Measurements from ENCODE around the gene TSPEAR. TPM values are rescaled to one million over a fixed set of nuclear protein-coding genes. Genes with fewer than 3 reads are reported as not detected.
"Not testable (repeated sequence)": the region's sequence is repeated elsewhere in the genome, so short reads cannot be mapped to it uniquely, and the experiment has no call there.

Gene TSPEAR
- total RNA-seq, 4 donors from 2014 or later = under 0.01 to 0.23 TPM; not detected in 2

DNA sequence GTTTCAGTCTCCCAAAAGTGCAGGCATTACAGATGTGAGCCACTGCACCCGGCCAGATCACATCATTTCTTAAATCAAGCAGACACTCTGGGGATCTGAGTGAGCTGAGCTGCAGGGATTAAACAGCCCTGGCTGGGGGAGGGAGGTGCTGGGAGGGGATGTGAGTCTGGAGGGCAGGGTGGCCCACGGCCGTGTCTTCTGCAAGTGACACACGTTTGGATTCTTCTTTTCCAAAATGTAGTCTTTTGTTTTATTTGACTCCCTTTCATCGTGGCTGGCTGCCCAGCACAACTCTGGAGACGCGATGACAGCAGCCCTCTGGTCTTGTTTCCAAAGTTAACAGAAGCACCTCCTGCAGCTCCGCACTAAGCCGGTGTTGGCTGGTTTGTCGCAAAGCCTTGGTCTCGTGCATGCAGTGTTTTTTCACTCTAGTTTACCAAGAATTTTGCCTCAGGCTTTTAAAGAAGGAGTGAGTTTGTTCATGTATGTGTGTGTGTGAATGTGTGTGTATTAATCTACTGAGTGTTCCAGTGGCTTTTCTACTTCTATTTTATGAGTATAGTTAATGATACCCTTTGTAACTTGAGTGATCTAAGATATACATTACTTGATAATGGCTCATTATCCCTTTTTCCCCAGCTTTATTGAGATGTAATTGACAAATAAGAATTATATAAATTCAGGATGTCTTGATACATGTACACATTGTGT is 128.1 kb downstream of the TSPEAR start:
- peak; percentile 80 for DNase-seq (ENCODE audit: extremely low spot score)

GRCh38 chr21:44582055-44582454 is 129.3 kb downstream of the TSPEAR start:
- DNase-seq (ENCODE audit: extremely low spot score) = no peak
- intact Hi-C loops (cut with DNase I) = no loop called here
- Histone ChIP-seq H3K9me3 (peaks cover 0 to 29% (median 10%) of the 10 kb centered on the region in 4 donors), H3K27ac (replicated peaks in 1 of 4) (no peak overlapping the region), H3K36me3 (no peaks in the 10 kb centered on the region), H3K4me1 (peaks cover 0 to 16% (median 5%) of the 10 kb centered on the region in 4 donors), H3K4me3 (no peak overlapping the region), H3K27me3 (peaks cover 0 to 33% (median 0%) of the 10 kb centered on the region in 4 donors)
- no peak for TF ChIP-seq POLR2AphosphoS5 (IDR thresholded peaks at IDR 0.05)
- TF ChIP-seq, protein P1, sequence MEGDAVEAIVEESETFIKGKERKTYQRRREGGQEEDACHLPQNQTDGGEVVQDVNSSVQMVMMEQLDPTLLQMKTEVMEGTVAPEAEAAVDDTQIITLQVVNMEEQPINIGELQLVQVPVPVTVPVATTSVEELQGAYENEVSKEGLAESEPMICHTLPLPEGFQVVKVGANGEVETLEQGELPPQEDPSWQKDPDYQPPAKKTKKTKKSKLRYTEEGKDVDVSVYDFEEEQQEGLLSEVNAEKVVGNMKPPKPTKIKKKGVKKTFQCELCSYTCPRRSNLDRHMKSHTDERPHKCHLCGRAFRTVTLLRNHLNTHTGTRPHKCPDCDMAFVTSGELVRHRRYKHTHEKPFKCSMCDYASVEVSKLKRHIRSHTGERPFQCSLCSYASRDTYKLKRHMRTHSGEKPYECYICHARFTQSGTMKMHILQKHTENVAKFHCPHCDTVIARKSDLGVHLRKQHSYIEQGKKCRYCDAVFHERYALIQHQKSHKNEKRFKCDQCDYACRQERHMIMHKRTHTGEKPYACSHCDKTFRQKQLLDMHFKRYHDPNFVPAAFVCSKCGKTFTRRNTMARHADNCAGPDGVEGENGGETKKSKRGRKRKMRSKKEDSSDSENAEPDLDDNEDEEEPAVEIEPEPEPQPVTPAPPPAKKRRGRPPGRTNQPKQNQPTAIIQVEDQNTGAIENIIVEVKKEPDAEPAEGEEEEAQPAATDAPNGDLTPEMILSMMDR (IDR thresholded peaks at IDR 0.05) = no peak
- no peak for TF ChIP-seq EP300 (IDR thresholded peaks at IDR 0.05)
- no peak for TF ChIP-seq POLR2A (IDR thresholded peaks at IDR 0.05; ENCODE audit: low read depth)
- WGBS = 67% methylated on average over 15 of the region's 15 CpGs

More for the DNA sequence above, 128.1 kb downstream of the TSPEAR start:
- peaks cover 0 to 16% (median 5%) of the 10 kb centered on the region in 4 donors for H3K4me1 ChIP-seq
- H3K4me3 ChIP-seq = no peak overlapping the region
- H3K9me3 ChIP-seq = peaks cover 0 to 22% (median 4%) of the 10 kb centered on the region in 4 donors
- intact Hi-C loops (cut with DNase I) = no loop called here
- H3K36me3 ChIP-seq = no peaks in the 10 kb centered on the region
- H3K27ac ChIP-seq (replicated peaks in 1 of 4) = no peak overlapping the region
- TF ChIP-seq EP300 (IDR thresholded peaks at IDR 0.05) (no peak), POLR2A (IDR thresholded peaks at IDR 0.05; ENCODE audit: low read depth) (no peak), POLR2AphosphoS5 (IDR thresholded peaks at IDR 0.05) (no peak)
- TF ChIP-seq, protein P1 (IDR thresholded peaks at IDR 0.05) = no peak
- H3K27me3 ChIP-seq = peaks cover 0 to 38% (median 0%) of the 10 kb centered on the region in 4 donors
- 20% methylated on average over 11 of the region's 11 CpGs for WGBS

DNA sequence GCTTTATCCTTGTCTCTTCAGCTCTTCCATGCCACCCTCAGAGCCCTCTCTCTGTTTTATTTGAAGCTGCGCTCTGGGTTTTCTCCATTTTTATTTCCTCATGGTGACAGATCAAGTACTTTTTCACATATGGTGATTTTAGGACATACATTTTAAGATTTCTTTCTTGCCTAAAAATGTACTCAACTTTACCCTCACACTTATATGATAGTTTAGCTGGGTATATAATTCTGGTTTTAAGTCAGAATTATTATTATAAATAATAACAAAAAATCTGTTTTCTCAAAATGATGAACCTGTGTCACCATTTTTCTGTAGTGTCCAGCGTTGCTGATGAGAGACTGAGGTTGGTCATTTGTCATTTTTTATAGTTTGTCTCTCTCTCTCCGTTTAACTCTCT is 130.2 kb downstream of the TSPEAR start:
- intact Hi-C loops (cut with DNase I) = no loop called here
- WGBS = 86% methylated on average over 3 of the region's 3 CpGs
- Histone ChIP-seq H3K27ac (replicated peaks in 1 of 4) (no peak overlapping the region), H3K36me3 (no peaks in the 10 kb centered on the region), H3K9me3 (peaks cover 0 to 36% (median 16%) of the 10 kb centered on the region in 4 donors), H3K4me3 (no peak overlapping the region), H3K27me3 (peaks cover 0 to 27% (median 0%) of the 10 kb centered on the region in 4 donors), H3K4me1 (peaks cover 0 to 16% (median 5%) of the 10 kb centered on the region in 4 donors)
- TF ChIP-seq POLR2AphosphoS5 (IDR thresholded peaks at IDR 0.05) (no peak), POLR2A (IDR thresholded peaks at IDR 0.05; ENCODE audit: low read depth) (no peak), EP300 (IDR thresholded peaks at IDR 0.05) (no peak)
- TF ChIP-seq, protein P1 (IDR thresholded peaks at IDR 0.05) = no peak
- DNase-seq (ENCODE audit: extremely low spot score) = peak; percentile 45

GRCh38 chr21:44580231-44580821 is 131.0 kb downstream of the TSPEAR start, which contains the start of gene KRTAP10-5:
Gene KRTAP10-5 (minus strand): TSS chr21:44580604. CDS start chr21:44580578, 26 bp downstream.
- not testable (repeated sequence) for H3K36me3 ChIP-seq
- Histone ChIP-seq H3K4me1 (peaks cover 0 to 16% (median 5%) of the 10 kb centered on the region in 4 donors), H3K9me3 (peaks cover 0 to 36% (median 17%) of the 10 kb centered on the region in 4 donors)

GRCh38 chr21:44579833-44580144 is 131.6 kb downstream of the TSPEAR start:
- no peak overlapping the region for H3K4me3 ChIP-seq
- H3K27me3 ChIP-seq = peaks cover 0 to 31% (median 0%) of the 10 kb centered on the region in 4 donors
- TF ChIP-seq, protein P1 (IDR thresholded peaks at IDR 0.05) = no peak
- TF ChIP-seq POLR2A (IDR thresholded peaks at IDR 0.05; ENCODE audit: low read depth) (no peak), POLR2AphosphoS5 (IDR thresholded peaks at IDR 0.05) (no peak), EP300 (IDR thresholded peaks at IDR 0.05) (no peak)
- H3K4me1 ChIP-seq = peaks cover 0 to 16% (median 5%) of the 10 kb centered on the region in 4 donors
- H3K9me3 ChIP-seq = peaks cover 0 to 36% (median 17%) of the 10 kb centered on the region in 4 donors
- DNase-seq (ENCODE audit: extremely low spot score) = peak; percentile 53
- WGBS = 58% methylated on average over 7 of the region's 7 CpGs
- H3K27ac ChIP-seq (replicated peaks in 1 of 4) = no peak overlapping the region
- intact Hi-C loops (cut with DNase I) = no loop called here
- H3K36me3 ChIP-seq = no peaks in the 10 kb centered on the region

More at GRCh38 chr21:44580231-44580821, 131.0 kb downstream of the TSPEAR start, which contains the start of gene KRTAP10-5:
- peak; percentile 45 for DNase-seq (ENCODE audit: extremely low spot score)
- H3K4me3 ChIP-seq; intact Hi-C loops (cut with DNase I); H3K27ac ChIP-seq (replicated peaks in 1 of 4): not testable (repeated sequence)
- WGBS = 35% methylated on average over 16 of the region's 19 CpGs
- H3K27me3 ChIP-seq = peaks cover 0 to 26% (median 0%) of the 10 kb centered on the region in 4 donors
